Measurements from ENCODE around the gene RAB31. TPM values are rescaled to one million over a fixed set of nuclear protein-coding genes. Genes with fewer than 3 reads are reported as not detected.

Gene RAB31
- polyA plus RNA-seq, 1 of the 3 experiments (the other 2 are of a cell fraction) = 23.0 TPM

- CTCF ChIA-PET = interaction anchor here (0.7 kb wide), 1 partner anchor 10 kb away, joined by 3 read pairs; no protein-coding TSS in a partner anchor
- H3K4me1 ChIP-seq (ENCODE audit: control insufficient read depth in 1 of 2, insufficient read depth in 2 of 2, low read depth in 1 of 2, low read length in 1 of 2) = peaks cover 0 to 8% of the 10 kb centered on the region in 2 experiments; a peak in 2 of 4 replicates
- peaks cover 5% of the 10 kb centered on the region for H3F3A ChIP-seq (replicated peaks; ENCODE audit: insufficient read depth)
- no peaks in the 10 kb centered on the region for H3K79me2 ChIP-seq (ENCODE audit: insufficient read depth)
- H3K36me3 ChIP-seq (replicated peaks in 1 of 2; ENCODE audit: control insufficient read depth in 1 of 2, insufficient read depth in 2 of 2, low read length in 1 of 2) = no peaks in the 10 kb centered on the region
- WGBS (ENCODE audit: low lambda C conversion rate) = 97% methylated on average over 11 of the region's 11 CpGs
- TF ChIP-seq MAX (IDR thresholded peaks at IDR 0.05; ENCODE audit: low read depth) = no peak
- no peak for TF ChIP-seq TEAD4 (IDR thresholded peaks at IDR 0.05; ENCODE audit: borderline replicate concordance, insufficient read depth)
- no peak for TF ChIP-seq SMC3 (IDR thresholded peaks at IDR 0.05; ENCODE audit: low read depth, low read length)
- TF ChIP-seq FOSL2 (IDR thresholded peaks at IDR 0.05; ENCODE audit: borderline replicate concordance, low read depth) = no peak
- no peak for TF ChIP-seq IRF3 (IDR thresholded peaks at IDR 0.05; ENCODE audit: low read depth, low read length)
- TF ChIP-seq REST (IDR thresholded peaks at IDR 0.05; ENCODE audit: low read depth, low read length) = no peak
- H3K9ac ChIP-seq = no peak overlapping the region
- H3K4me2 ChIP-seq = no peak overlapping the region
- no peaks in the 10 kb centered on the region for H4K20me1 ChIP-seq (ENCODE audit: insufficient read depth)
- no peak overlapping the region for H3K4me3 ChIP-seq (ENCODE audit: low read depth in 2 of 2, low read length in 1 of 2)
- no peak for DNase-seq
- H2AFZ ChIP-seq (ENCODE audit: low read depth) = no peak overlapping the region
- no peaks in the 10 kb centered on the region for H3K9me3 ChIP-seq
- no peaks in the 10 kb centered on the region for H3K9me2 ChIP-seq
- POLR2A ChIA-PET = no interaction called here
- H3K27me3 ChIP-seq (ENCODE audit: insufficient read depth) = no peaks in the 10 kb centered on the region
- no peak overlapping the region for H3K27ac ChIP-seq (ENCODE audit: low read depth in 2 of 2, low read length in 1 of 2)
These were observed 6.3 kb upstream of the RAB31 start for GRCh38 chr18:9701609-9702349.

- no peaks in the 10 kb centered on the region for H3K9me3 ChIP-seq
- H3F3A ChIP-seq (replicated peaks; ENCODE audit: insufficient read depth) = peaks cover 11% of the 10 kb centered on the region
- WGBS (ENCODE audit: low lambda C conversion rate) = 86% methylated on average over 11 of the region's 11 CpGs
- TF ChIP-seq YY1 (IDR thresholded peaks at IDR 0.05; ENCODE audit: low read depth) (no peak), GABPA (IDR thresholded peaks at IDR 0.05; ENCODE audit: low read depth) (no peak), TEAD4 (IDR thresholded peaks at IDR 0.05; ENCODE audit: borderline replicate concordance, insufficient read depth) (no peak), TCF12 (IDR thresholded peaks at IDR 0.05) (no peak), RFX5 (IDR thresholded peaks at IDR 0.05; ENCODE audit: low read length) (no peak), USF1 (IDR thresholded peaks at IDR 0.05; ENCODE audit: borderline replicate concordance, low read depth) (no peak), ZBTB33 (IDR thresholded peaks at IDR 0.05; ENCODE audit: borderline replicate concordance, low read depth) (no peak), RCOR1 (IDR thresholded peaks at IDR 0.05; ENCODE audit: low read length) (no peak)
- H3K79me2 ChIP-seq (ENCODE audit: insufficient read depth) = peaks cover 10% of the 10 kb centered on the region
- H3K27me3 ChIP-seq (ENCODE audit: insufficient read depth) = no peaks in the 10 kb centered on the region
- ChIA-PET CTCF (interaction anchor here (0.9 kb wide), 1 partner anchor 93 kb away, joined by 3 read pairs; no protein-coding TSS in a partner anchor), POLR2A (no interaction called here)
- DNase-seq = no peak
- no peaks in the 10 kb centered on the region for H3K36me3 ChIP-seq (replicated peaks in 1 of 2; ENCODE audit: control insufficient read depth in 1 of 2, insufficient read depth in 2 of 2, low read length in 1 of 2)
- H3K4me3 ChIP-seq (ENCODE audit: low read depth in 2 of 2, low read length in 1 of 2) = no peak overlapping the region
- H3K27ac ChIP-seq (ENCODE audit: low read depth in 2 of 2, low read length in 1 of 2) = no peak overlapping the region
- no peak overlapping the region for H3K4me2 ChIP-seq
- H3K9me2 ChIP-seq = no peaks in the 10 kb centered on the region
- H2AFZ ChIP-seq (ENCODE audit: low read depth) = no peak overlapping the region; the same call in 1 of the 2 replicates
- peaks cover 0 to 8% of the 10 kb centered on the region in 2 experiments; a peak in 2 of 4 replicates for H3K4me1 ChIP-seq (ENCODE audit: control insufficient read depth in 1 of 2, insufficient read depth in 2 of 2, low read depth in 1 of 2, low read length in 1 of 2)
- no peak overlapping the region for H3K9ac ChIP-seq
- no peaks in the 10 kb centered on the region for H4K20me1 ChIP-seq (ENCODE audit: insufficient read depth)
These were observed 3.6 kb upstream of the RAB31 start for GRCh38 chr18:9704233-9705118.

All from SK-N-SH (cell line).